HG03575 (cell line): Measurements from ENCODE around the gene OR14K1.
"Not testable (repeated sequence)": the region's sequence is repeated elsewhere in the genome, so short reads cannot be mapped to it uniquely, and the experiment has no call there.

ENCODE experiments used
- ATAC-seq: cut with Tn5 transposase; IDR thresholded peaks from one replicate; pipeline ENCODE4 v1.9.1; 2021; ENCODE audit not compliant: unreplicated experiment, insufficient number of reproducible peaks, low FRiP score; ENCODE audit errors: extremely low read depth

OR14K1 gene

DNA sequence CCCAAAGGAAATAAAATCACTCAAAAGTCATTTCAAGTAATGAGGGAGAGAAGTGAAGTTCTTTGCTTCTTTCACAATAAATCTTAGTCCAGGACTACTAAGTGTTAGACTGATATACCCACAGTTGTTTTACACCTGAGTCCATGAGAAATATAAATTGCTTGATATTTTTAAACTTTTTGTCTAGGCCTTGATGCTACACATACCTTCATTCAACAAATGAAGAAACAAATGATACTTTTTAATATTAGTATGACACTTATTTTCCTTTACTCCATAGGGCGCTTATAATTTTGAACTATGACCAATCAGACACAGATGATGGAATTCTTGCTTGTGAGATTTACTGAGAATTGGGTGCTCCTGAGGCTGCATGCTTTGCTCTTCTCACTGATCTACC lies at the start of gene OR14K1:
Gene OR14K1, plus strand, starts transcription at position 301 of the 400 bp plus-strand sequence. Its CDS starts 0 bp downstream, at position 301.
- no peak for ATAC-seq

DNA sequence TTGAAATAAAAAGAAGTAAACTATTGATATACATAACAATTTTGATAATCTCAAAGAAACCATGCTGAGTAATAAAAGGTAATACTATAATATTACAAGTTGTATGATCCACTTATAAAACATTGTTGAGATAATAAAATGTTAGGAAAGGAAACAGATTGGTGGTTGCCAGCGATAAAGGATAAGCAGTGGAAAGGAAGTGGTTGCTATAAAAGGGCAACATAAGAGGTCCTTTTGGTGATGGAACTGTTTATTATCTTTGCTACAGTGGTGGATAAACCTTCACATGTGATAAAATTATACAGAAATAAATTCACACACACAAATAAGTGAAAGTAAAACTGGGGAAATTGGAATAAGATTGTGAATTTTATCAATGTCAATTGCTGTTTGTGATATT lies 37.1 kb upstream of the OR14K1 start:
- ATAC-seq, result no peak

DNA sequence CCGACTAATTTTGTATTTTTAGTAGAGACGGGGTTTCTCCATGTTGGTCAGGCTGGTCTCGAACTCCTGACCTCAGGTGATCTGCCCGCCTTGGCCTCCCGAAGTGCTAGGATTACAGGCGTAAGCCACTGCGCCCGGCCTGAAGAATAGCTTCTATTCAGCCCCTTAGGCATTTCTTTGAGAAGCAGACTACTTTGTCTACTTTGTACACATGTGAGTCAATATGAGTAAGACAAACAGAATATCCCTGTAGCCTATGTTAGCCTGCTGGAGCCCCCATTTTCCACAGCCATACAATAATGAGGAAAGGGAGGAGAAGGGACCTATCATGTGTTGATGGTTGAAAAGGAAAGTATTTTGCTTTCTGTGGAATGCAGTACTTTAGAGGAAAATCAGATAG lies 27.7 kb upstream of the OR14K1 start:
- not testable (repeated sequence) for ATAC-seq

- no peak for ATAC-seq
These were observed 24.7 kb upstream of the OR14K1 start for GRCh38 chr1:247713753-247714152.

- ATAC-seq, result no peak
These were observed 21.9 kb upstream of the OR14K1 start, which contains the start of gene OR6F1 for GRCh38 chr1:247716546-247716945. Gene OR6F1 (minus strand): TSS chr1:247716646. CDS start chr1:247712755, 3,891 bp downstream.

DNA sequence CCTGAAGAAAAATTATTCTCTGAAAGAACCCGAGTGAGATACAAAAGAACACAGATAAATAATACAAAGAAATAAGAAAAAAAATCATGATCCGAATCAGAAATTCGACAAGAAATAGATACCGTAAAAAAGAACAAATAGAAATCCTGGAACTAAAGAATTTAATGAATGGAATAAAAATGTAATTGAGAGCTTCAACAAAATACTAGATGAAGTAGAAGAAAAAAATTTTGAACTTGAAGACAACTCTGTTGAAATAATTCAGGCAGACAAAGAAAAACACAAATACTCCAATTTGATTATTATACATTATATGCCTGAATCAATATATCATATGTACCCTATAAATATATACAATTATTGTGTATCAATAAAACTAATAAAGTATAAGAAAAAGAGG lies 17.2 kb upstream of the OR14K1 start:
- no peak for ATAC-seq

DNA sequence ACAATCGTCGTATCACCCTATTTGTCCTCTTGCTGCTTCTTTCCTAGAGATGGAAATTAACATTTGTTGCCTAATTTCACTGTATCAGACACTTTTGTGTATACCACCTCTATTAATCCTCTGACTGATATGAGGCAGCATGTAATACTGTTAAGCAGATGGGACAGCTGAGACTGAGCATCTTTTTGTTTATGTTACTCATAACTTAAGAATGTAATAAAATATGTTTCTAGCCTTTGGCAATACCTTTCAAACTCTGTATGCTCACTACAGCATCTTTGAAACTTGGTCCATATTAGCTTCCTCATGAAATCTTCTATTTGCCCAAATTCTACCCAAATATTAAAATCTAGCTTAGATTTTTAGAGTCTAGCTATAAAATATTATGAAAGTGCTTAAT lies 2.3 kb downstream of the OR14K1 start:
- ATAC-seq, result no peak

GRCh38 chr1:247741756-247742155 lies 3.3 kb downstream of the OR14K1 start:
- no peak for ATAC-seq

- ATAC-seq, result not testable (repeated sequence)
These were observed 3.9 kb downstream of the OR14K1 start for GRCh38 chr1:247742215-247742760.

- no peak for ATAC-seq
These were observed 8.0 kb downstream of the OR14K1 start for GRCh38 chr1:247746391-247746935.

DNA sequence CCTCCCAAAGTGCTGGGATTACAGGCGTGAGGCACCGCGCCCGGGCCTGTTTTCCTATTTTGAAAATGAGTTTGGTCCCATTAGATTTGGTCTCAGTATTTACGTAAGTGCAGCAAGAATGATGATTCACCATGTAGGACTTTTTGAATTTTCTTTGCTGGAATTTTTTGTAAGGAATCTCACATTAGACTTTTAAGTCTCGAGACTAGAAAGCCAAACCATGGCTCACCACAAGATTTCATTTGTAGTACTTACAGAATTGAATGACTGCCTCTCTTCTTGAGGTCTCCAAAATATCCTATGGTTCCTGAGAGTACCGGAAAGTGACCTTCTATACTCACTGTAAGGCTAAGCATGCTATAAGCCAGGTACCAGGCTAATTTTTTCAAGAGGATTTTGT lies 9.2 kb downstream of the OR14K1 start:
- ATAC-seq, result no peak

- ATAC-seq, result no peak
These were observed 9.6 kb downstream of the OR14K1 start, which contains the start of gene OR14A2 for GRCh38 chr1:247748041-247748440. Gene OR14A2 (minus strand): TSS chr1:247748141.

GRCh38 chr1:247749870-247750269 lies 11.5 kb downstream of the OR14K1 start:
- no peak for ATAC-seq

DNA sequence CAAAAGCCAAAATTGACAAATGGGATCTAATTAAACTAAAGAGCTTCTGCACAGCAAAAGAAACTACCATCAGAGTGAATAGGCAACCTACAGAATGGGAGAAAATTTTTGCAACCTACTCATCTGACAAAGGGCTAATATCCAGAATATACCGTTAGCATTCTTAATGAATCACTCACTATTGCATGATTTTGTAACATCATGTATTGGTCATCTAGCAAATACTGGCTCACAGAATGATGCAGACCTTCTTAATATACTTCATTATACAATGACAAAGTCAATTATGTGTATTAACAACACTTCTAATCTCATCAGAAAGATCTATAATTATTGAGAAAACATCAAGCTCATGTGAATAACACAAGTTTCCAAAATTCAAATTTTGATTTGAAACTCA lies 15.9 kb downstream of the OR14K1 start:
- not testable (repeated sequence) for ATAC-seq

- no peak for ATAC-seq
These were observed 22.0 kb downstream of the OR14K1 start, which contains the start of gene OR1C1 for GRCh38 chr1:247760456-247760855. Gene OR1C1 (minus strand): TSS chr1:247760556. CDS start chr1:247758406, 2,150 bp downstream.

DNA sequence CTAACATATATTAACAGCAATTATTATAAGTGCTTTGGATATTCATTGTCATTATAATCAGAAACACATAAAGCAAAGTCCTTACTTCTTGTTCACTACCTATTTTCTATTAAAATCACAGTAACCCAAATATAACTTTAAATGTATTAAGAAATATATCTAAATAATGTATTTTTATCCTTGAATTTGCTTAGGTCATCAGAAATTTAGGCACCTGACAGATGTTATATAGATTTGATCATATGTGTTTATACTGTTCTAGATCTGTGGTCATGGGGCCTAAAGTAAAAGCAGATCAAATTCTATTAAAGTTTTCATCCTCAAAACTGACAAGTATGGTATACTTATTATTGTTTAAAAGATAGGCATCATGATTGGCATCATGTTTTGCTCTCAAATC lies 31.2 kb downstream of the OR14K1 start:
- ATAC-seq, result no peak
